Ammon's horn (tissue), 1 donor: ENCODE measurements around the gene ICA1.
"Not testable (repeated sequence)": the region's sequence is repeated elsewhere in the genome, so short reads cannot be mapped to it uniquely, and the experiment has no call there.

Source experiments
- DNase-seq: peaks from one replicate; pipeline ENCODE4 v3.0.0-alpha.2; 2016; ENCODE audit warnings: low spot score

ICA1 gene

DNA sequence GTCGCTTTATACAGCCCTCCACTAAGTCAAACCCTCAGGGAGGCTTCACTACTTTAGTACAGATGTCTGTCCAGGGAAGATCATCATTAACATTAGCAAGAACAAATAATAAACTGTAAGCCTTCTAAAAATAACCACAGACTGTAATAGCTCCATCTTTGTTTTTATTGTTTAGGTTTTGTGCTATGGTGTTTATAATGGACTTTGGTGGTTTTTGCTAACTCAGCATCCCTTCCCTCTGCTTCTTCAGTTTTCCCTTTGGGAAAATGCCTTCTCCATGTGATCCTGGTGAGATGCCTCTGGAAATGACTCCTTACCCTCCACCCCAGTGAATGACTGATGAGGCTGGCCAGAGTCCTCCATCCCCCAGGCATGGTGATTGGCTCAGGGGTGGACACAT, 131.3 kb downstream of the ICA1 start:
- DNase-seq = no peak

DNA sequence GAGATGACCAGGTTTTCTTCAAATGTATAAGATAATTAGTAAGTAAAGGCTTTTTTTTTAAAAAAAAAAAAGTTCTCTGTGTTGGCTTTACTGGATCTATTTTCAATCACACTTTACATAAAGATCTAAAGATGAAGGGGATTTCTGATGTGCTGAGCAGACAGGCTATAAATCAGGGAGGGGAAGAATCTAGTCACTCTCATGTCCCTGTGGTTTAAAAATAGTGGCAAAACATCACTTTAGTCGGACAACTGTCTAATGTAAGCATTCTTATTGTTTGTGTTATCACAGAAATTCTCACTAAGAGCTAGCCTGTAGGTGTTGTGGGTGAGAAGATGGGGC, 132.7 kb downstream of the ICA1 start:
- no peak for DNase-seq

DNA sequence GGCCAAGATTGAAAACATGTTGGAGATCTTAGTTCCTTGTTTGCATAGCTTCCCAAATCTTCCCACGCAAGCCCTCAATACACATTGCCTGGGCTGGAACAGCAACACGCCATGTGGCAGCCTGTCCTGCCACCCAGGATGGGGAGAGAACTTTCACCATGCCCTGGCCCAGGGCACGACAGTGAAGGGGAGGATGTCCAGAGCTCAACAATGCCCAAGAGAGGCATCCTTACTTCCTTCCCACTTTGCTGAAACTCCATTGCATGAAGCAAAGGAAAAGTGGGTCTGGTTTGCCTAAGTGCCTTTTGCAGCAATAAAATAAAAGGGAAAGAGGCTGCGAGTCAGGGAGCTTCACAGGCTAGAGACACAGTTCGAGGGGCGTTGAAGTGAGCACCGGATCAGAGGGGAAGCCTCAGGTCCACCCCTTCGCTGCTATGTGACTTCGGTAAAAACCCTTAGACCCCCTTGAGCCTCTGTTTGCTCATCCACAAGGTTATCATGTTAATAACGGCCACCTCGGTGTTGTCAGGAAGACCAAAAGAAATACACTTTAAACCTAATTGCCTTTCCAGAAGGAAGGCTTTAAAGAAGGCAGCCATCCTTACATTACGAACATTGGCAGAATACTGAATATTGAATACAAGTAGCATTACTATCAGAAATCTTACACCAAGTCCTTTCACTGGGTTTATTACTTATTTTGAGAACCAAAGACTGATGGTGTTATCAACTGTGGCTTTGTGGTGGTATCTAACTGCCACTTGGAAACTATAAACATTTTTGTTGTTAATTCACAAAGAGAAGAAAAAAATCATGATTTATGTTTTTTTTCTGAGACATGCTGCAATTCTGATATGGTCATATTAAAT, 133.3 kb downstream of the ICA1 start:
- DNase-seq = no peak

DNA sequence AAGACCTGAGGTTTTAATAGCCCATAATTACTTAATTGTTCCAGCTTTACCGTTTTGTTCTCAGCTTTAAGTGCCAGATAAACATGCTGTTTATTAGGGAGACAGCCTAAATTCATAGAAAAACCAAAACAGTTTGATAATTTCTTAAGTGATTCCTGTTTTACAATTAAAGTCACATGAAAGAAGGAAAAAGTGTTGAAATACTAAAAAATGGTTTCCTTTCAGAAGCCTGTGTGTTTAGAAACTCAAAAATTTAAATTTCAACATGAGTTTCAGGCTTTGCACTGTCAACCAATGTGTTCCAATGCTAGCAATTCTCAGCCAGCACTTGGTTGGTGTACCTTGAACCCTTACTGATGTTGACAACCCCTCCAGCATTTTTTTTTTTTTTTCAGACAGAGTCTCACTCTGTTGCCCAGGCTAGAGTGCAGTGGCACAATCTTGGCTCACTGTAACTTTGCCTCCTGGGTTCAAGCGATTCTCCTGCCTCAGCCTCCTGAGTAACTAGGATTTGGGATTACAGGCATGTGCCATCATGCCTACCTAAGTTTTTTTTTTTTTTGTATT, 135.3 kb downstream of the ICA1 start:
- DNase-seq = no peak

DNA sequence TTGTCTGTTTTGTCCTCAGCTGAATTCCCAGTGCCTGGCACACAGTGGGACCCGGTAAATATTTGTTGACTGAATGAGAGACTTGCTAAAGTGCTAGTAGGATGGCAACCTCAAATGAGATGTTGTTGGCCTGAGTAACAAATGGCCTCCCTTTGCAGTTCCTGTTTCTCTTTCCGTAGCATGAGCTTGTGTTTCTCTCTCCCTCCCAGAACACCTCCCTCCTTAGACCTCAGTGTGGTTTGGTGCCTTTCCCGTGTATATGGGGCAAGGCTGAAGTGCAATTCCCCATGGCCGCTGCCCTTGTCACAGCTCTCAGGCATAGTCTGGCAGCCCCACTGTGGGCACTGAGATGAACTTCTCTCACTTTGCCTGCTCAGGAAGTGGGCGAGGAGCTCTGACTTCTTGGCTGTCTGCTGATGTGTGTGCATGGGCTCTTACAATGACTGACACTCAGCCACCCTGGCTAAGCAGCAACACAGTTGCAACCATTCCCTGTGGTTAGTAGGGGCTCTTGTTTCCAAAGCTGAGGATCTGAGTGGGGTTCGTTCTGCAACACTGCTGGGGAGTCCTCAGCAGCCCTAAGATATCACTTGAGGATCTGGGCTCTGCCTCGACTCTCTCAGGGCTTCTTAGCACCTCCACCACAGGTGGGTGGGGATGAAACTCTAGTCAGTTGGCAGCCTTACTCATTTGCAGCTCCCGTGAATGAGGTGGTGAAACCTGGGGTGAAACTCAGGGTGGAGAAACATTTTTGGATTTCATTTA, 136.1 kb downstream of the ICA1 start:
- peak; percentile 37 for DNase-seq

DNA sequence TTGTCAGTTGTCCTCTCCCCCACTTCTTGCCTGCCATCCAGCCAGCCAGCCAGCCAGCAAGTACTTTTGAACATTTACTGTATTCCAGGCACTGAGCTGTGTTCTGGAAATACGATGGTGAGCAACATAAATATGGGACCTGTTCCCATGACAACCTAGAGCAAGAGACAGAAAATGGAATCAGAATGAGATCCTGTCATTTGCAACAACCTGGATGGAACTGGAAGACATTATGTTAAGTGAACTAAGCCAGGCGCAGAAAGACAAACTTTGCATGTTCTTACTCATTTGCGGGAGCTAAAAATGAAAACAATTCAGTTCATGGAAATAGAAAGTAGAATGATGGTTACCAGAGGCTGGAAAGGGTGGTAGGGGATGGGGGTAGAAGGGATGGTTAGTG, 140.7 kb downstream of the ICA1 start:
- peak; percentile 36 for DNase-seq

DNA sequence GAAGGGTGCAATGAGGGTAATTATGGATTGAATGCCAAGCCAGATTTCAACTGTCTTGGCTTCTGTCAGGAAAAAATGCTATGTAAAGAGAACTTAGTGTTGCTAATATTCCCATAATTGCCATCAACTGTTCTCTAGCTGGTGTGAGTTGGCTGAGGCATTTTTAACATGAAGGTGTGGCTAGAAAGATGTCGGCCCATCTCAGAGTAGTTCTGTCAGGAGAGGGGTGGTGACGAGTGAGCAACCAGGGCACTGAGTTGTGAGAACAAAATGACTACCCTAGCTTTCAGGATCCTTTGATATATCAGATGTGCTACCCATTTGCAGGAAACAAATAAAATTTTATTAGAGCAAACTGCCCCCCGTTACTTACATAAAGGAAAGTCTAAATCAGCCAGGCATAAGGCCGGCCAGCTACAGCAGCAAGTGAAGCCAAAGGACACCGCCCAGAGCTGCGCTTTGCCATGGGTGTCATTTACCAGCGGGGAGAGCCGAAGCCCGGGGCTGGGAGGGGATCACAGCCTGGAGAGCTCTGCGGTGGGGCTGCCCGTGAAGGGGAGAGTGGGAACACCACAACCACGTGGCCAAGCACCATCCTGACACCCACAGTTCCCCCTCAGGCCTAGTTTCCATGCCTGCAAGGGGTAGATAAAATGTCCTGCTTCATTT, 141.4 kb downstream of the ICA1 start:
- no peak for DNase-seq

DNA sequence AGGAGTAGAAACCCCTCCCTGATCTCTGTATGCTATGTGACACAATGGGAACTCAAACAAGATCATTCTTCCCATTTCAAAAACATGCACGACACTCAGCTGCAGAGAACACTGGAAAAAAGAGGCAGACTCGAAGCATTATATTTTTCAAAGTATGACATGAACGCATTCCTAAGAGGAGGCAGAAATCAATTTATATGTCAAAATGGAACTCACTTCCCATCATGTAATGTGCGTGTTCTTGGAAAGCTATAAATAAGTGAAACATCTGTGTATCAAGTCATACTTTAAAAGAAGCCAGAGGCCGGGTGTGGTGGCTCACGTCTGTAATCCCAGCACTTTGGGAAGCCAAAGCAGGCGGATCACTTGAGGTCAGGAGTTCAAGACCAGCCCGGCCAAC, 142.7 kb downstream of the ICA1 start:
- DNase-seq = no peak

DNA sequence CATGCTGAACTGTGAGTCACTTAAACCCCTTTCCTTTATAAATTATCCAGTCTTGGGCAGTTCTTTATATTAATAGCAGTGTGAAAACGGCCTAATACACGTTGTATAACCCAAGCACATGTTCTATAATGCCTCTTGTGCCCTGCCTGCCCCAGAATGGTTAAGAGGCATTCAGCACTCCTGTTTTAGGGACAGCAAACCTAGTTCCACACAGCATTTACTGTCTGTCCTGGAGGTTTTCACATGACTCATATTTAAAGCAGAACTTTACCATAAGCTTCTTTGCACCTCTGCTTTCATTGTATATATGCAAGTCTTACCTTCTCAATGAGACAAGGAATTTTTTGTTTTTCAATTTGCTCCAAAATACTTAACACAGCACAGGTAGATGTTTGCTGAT, 144.8 kb downstream of the ICA1 start:
- no peak for DNase-seq

DNA sequence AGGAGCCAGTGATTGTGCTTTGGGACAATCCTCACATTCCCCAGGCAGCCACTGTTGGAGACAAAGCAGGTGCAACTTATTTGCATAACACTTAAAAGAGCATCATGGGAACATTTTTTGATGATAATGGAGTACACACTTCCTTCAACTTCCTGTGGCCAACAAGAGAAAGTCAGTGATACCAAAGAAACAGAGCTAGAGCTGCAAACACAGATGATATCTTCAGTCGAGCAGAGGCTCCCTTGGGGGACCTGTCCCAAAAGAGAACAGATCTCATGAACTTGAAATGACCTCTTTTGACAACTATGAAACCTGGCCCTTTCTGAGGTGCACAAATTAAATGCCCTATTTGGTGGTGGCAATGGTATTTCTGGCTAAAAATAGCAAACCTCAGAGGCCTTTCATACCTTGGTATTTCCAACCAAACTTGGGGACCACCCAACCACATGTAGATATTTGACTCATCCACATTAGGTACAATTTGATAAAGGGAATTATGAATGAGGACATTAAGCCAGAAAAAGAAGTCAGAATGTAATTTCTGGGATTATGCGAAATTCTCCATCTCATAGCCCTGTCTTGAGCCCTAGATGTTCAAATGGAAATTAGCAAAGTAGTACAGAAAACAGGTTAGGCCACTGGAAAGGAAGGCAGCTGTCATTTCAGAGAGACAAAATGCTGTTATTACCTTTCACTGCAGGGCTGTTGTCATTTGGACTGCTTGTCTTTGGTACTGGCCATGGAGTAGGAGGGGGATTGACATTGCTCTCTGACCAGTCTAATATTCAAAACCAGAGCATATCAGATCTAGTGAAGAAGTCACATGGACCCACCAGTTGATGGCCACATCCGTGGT, 146.2 kb downstream of the ICA1 start:
- no peak for DNase-seq

DNA sequence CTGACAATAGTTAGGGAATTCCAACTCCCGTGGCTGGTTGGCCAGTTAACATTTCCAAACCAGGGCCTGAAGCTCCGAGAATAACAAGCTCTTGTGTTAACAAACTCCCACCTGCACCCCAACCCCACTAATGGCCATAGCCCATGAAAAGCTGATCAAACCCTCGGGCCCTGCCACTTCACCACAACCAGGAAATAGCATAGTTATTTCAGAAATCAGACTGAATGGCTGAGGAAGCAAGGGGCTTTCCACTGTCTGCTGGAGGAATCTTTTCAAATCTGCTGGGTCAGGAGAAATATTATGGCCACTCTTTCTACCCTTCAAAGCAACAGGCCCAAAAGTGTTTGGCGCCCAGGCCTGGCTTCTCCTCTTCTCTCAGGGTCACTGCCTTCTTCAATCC, 147.8 kb downstream of the ICA1 start:
- DNase-seq = no peak

DNA sequence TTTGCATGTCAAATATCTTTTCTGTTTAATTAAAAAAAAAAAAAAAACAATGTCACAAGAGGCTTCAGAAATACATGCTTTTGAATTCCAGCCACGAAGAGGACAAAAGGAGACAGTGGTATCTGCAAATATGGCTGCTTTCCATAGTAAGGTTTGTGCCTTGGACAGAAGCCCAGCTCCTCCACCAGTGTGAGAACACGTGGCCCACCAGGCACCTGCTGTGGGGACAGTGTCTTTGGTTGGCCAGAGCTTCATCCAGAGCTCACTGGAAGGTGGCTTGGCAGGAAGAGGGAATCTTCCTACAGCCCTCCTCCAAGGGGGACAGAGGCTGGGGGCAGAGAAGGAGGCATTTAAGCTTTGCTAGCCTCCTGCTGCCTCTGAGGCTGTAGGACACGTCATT, 148.8 kb downstream of the ICA1 start:
- no peak for DNase-seq

DNA sequence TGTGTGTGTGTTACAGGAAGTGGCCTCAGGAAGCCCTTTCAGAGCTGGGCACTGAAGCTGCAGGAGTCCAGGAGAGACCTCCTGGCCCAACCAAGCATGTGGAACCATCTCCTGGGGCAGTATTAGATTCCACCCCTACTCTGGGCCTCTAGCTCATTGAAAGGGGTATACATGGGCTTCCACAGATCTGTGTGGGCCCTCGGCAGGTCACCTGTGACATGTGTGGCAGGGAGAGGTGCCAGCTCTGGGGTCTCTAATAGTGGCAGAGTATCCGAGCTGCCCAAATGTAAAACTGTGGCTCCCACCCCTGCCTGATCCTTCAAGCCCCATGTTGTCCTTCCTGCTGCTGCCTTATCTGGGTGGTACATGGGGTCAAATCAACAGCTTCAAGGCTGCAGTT, 149.3 kb downstream of the ICA1 start:
- DNase-seq = no peak

DNA sequence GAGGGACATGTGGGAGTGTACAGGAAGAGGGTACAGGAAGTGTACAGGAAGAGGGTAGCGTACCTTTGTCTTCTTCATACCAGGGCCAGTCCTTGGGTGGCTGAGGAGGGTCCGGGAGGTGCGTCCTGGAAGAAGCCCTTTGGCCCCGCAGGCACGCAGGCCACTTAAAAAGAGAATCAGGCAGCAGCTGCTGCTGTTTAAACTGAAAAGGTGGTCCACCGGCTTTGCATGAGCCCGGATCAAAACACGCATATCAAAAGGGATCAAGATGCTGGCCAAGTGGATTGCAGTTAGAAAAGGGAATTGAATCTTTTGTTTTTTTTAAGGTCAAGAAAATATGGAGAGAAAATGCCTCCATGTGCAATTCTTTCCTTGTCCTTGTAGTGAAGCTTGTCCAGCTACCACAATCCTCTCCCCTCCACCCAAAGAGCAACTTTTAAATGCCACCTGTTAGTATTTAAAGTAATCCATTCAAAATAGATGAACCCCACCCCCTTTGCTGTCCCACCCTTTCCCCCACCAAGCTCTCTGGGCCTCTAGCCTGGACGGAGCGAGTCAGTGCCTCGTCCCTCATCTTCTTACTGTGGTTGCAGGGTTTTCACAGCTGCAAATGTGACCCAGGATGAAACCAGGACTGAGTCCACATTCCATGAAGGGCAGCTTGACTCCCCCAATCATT, 150.5 kb downstream of the ICA1 start:
- no peak for DNase-seq

DNA sequence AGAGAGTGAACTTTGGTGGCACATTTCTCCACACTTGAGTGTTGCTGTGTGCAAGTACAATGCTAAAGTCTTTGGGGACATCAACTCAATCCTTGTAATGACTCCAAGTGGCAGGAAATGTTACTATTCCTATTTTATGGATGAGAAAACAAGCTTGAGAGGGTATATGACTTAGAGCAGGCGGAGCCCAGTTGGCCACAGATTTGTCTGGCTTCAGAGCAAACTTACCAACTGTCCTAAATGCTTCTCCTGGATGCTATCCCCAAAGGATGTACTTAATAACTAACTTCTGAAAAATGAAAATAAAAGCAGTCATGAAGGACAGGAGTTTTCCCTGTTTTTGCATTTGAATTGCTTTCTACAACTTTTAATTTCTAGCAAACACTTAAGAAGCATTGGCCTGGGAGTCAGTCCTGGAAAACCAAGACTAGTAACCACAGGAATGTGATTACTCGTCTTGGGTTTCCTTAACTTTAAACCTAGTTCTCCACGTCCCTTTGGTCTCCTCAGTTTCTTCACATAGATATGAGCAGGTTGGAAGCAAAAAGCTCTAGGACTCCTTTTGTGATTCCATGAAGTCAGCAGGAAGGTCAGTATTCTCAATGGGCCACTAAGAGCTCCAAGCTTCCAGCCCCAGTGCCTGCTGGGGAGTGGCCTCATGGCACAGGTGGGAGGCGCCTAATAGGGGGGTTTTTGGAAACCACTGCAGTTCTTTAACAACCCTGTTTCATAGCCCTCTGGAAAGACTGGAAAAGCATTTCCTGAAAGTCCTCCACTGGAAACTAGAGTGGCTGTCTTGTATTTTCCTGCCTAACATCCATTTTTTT, 152.6 kb downstream of the ICA1 start:
- no peak for DNase-seq

DNA sequence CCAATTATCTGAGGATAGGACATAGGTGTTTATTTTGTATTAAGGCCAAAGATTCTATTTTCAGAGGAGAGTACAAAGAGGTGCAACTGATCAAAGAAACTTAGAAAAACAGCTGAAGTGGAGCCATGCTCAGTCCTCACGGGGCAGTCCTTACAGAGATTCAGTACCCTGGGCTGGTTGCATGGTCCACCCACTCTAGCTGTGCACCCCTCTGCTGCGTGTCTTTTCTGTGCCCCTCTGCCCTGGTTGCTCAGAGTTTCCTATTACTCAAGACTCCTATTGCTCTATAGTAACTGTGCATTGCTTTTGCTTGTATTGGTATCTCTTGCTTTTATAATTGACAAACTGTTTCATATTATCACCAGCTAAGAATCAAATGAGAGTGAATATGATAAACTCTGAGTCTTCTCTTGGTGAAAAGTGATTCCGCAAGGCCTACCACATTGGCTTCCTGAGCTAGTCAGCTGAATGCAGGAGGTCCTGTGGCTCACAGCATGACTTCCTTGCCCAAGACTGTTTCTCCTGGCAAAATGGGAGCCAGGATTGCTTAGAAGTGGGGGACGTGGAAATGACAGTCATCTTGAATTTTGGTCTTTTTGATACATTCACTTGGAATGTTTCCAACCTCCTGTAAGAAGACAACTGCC, 156.4 kb downstream of the ICA1 start:
- DNase-seq = no peak

DNA sequence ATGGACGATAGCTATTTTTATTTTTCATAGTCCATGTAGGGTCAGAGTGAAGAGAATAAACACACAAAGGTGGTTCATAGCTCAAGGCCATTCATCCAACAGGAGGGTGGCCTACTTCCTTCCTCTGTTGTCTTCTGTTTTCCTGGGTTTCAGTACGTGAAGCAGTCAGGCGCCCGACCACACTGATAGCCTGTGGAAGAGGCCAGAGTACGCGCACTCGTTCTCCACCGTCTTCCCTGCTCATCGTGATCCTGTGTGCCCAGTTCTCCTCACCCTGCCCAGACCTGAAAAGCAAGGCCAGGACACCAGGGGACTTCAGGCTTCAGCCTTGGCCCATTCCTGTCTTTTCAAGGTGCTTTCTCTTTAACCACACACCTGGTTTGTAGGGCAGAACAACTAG, 158.7 kb downstream of the ICA1 start:
- DNase-seq = no peak

DNA sequence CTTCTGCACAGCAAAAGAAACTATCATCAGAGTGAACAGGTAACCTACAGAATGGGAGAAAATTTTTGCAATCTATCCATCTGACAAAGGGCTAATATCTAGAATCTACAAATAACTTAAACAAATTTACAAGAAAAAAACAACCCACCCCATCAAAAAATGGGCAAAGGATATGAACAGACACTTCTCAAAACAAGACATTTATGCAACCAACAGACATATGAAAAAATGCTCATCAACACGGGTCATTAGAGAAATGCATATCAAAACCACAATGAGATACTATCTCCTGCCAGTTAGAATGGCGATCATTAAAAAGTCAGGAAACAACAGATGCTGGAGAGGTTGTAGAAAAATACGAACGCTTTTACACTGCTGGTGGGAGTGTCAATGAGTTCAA, 160.7 kb downstream of the ICA1 start:
- DNase-seq = not testable (repeated sequence)
